Astrocyte (in vitro differentiated cells and primary cell): ENCODE data around the gene GGTLC1. TPM values are rescaled to one million over a fixed set of nuclear protein-coding genes. Genes with fewer than 3 reads are reported as not detected.
"Not testable (repeated sequence)": the region's sequence is repeated elsewhere in the genome, so short reads cannot be mapped to it uniquely, and the experiment has no call there.

Experiments
- DNase-seq: peaks from one replicate; pipeline ENCODE4 v3.0.0-alpha.2; 2010; ENCODE audit warnings: low read depth
- FAIRE-seq: peaks from 2 replicates; lab custom pipeline; 2011; peaks lifted over from hg19 to GRCh38; lab: Jason Lieb, UNC
- H2AFZ ChIP-seq: 2 replicates; pipeline ENCODE4 v1.6.0; 2012; ENCODE audit warnings: low read depth, low read length, inconsistent platforms
- H3K27ac ChIP-seq: 2 replicates; pipeline ENCODE4 v1.5.1; 2011; ENCODE audit warnings: low read depth, low read length, inconsistent platforms
- H3K27me3 ChIP-seq: 2 replicates; pipeline ENCODE4 v1.6.0; 2011; ENCODE audit warnings: low read length, inconsistent platforms; ENCODE audit not compliant: insufficient read depth
- H3K36me3 ChIP-seq: 2 replicates; pipeline ENCODE4 v1.5.1; 2011; ENCODE audit warnings: low read length, inconsistent platforms; ENCODE audit not compliant: insufficient read depth
- H3K4me1 ChIP-seq: 2 replicates; pipeline ENCODE4 v1.5.1; 2011; ENCODE audit warnings: low read length, inconsistent platforms; ENCODE audit not compliant: insufficient read depth
- H3K4me2 ChIP-seq: 2 replicates; pipeline ENCODE4 v1.6.0; 2012; ENCODE audit warnings: low read length, inconsistent platforms
- H3K4me3 ChIP-seq: 2 replicates; pipeline ENCODE4 v1.5.1; 2011; ENCODE audit warnings: low read depth, mild to moderate bottlenecking, low read length, inconsistent platforms; ENCODE audit not compliant: insufficient read depth
- H3K79me2 ChIP-seq: 2 replicates; pipeline ENCODE4 v1.6.0; 2012; ENCODE audit warnings: mild to moderate bottlenecking, low read length, inconsistent platforms; ENCODE audit not compliant: insufficient read depth
- H3K9ac ChIP-seq: 2 replicates; pipeline ENCODE4 v1.6.0; 2012; ENCODE audit warnings: mild to moderate bottlenecking, low read length, inconsistent platforms
- H3K9me3 ChIP-seq: 2 replicates; pipeline ENCODE4 v1.5.1; 2012; ENCODE audit warnings: low read depth, mild to moderate bottlenecking, low read length, inconsistent platforms; ENCODE audit not compliant: insufficient read depth
- H4K20me1 ChIP-seq: 2 replicates; pipeline ENCODE4 v1.6.0; 2012; ENCODE audit warnings: low read length, inconsistent platforms; ENCODE audit not compliant: insufficient read depth
- H3K27ac Mint-ChIP-seq: one replicate; pipeline ENCODE4 v1.8.0; 2021; ENCODE audit warnings: mild to moderate bottlenecking, mixed read lengths; ENCODE audit not compliant: unreplicated experiment
- H3K27me3 Mint-ChIP-seq: one replicate; pipeline ENCODE4 v1.8.0; 2021; ENCODE audit warnings: low read depth, mixed read lengths; ENCODE audit not compliant: unreplicated experiment
- H3K36me3 Mint-ChIP-seq: one replicate; pipeline ENCODE4 v1.8.0; 2021; ENCODE audit warnings: low read depth, mixed read lengths; ENCODE audit not compliant: unreplicated experiment
- H3K4me1 Mint-ChIP-seq: one replicate; pipeline ENCODE4 v1.8.0; 2021; ENCODE audit warnings: low read depth, mixed read lengths; ENCODE audit not compliant: unreplicated experiment
- H3K4me3 Mint-ChIP-seq: one replicate; pipeline ENCODE4 v1.8.0; 2021; ENCODE audit warnings: mild to moderate bottlenecking, moderate library complexity, mixed read lengths; ENCODE audit not compliant: unreplicated experiment
- H3K9me3 Mint-ChIP-seq: one replicate; pipeline ENCODE4 v1.8.0; 2021; ENCODE audit warnings: mild to moderate bottlenecking, mixed read lengths; ENCODE audit not compliant: unreplicated experiment
- EZH2 ChIP-seq: IDR thresholded peaks from 2 replicates; pipeline ENCODE4 v1.6.1; 2012; ENCODE audit warnings: mild to moderate bottlenecking, low read length, inconsistent platforms; ENCODE audit not compliant: insufficient read depth
- total RNA-seq: library from RNA; stranded (reverse); gene quantifications from 2 replicates; pipeline ENCODE4 v1.2.1, GENCODE V29; 2021
- TF ChIP-seq, protein P1 (sequence below): IDR thresholded peaks from 2 replicates; pipeline ENCODE4 v1.5.1; 2011; ENCODE audit warnings: low read depth, mild to moderate bottlenecking, inconsistent platforms, low read length, moderate library complexity; ENCODE audit not compliant: insufficient read depth

GGTLC1 gene
- total RNA-seq, 1 donor from 2014 or later = not detected

- H3K9me3 Mint-ChIP-seq, H4K20me1 ChIP-seq, H3K36me3 ChIP-seq, DNase-seq, H3K36me3 Mint-ChIP-seq, H3K27ac ChIP-seq, H3K79me2 ChIP-seq, H3K4me1 Mint-ChIP-seq, H2AFZ ChIP-seq, H3K4me3 ChIP-seq, H3K4me3 Mint-ChIP-seq, H3K4me1 ChIP-seq, H3K9ac ChIP-seq, H3K9me3 ChIP-seq, H3K27me3 ChIP-seq, FAIRE-seq, H3K27ac Mint-ChIP-seq, H3K4me2 ChIP-seq: not testable (repeated sequence)
- peaks cover 16% of the 10 kb centered on the region for H3K27me3 Mint-ChIP-seq
Measured at GRCh38 chr20:23978457-23978856, 10.1 kb downstream of the GGTLC1 start.

DNA sequence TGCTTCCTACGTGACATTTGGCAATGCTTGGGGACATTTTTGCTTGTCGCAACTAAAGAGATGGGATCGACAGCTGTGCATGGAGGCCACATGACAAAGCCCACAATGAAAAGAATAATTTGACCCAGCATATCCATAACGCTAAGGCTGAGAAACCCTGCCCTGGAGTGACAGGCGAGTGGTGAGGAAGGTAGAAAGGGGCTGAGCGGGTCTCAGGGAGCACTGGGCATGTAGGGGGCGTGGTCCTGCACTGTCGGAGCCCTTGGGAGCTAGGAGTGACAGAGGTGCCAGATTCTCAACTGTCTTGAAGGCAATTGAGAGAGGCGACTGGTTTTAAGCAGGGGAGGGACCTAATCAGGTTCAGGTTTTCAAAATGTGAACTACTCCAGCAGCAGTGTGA, 13.6 kb downstream of the GGTLC1 start:
- Mint-ChIP-seq H3K27me3 (peaks cover 28% of the 10 kb centered on the region), H3K27ac (no peak overlapping the region), H3K36me3 (no peaks in the 10 kb centered on the region), H3K4me3 (no peak overlapping the region), H3K9me3 (no peaks in the 10 kb centered on the region), H3K4me1 (no peaks in the 10 kb centered on the region)
- H3K36me3 ChIP-seq = no peaks in the 10 kb centered on the region
- H3K27ac ChIP-seq = no peak overlapping the region
- no peaks in the 10 kb centered on the region for H3K9me3 ChIP-seq
- no peak overlapping the region for H2AFZ ChIP-seq
- H3K4me1 ChIP-seq = no peaks in the 10 kb centered on the region
- H3K27me3 ChIP-seq = no peaks in the 10 kb centered on the region
- H3K4me2 ChIP-seq = no peak overlapping the region
- H4K20me1 ChIP-seq = no peaks in the 10 kb centered on the region
- no peak for TF ChIP-seq EZH2
- TF ChIP-seq, protein P1, sequence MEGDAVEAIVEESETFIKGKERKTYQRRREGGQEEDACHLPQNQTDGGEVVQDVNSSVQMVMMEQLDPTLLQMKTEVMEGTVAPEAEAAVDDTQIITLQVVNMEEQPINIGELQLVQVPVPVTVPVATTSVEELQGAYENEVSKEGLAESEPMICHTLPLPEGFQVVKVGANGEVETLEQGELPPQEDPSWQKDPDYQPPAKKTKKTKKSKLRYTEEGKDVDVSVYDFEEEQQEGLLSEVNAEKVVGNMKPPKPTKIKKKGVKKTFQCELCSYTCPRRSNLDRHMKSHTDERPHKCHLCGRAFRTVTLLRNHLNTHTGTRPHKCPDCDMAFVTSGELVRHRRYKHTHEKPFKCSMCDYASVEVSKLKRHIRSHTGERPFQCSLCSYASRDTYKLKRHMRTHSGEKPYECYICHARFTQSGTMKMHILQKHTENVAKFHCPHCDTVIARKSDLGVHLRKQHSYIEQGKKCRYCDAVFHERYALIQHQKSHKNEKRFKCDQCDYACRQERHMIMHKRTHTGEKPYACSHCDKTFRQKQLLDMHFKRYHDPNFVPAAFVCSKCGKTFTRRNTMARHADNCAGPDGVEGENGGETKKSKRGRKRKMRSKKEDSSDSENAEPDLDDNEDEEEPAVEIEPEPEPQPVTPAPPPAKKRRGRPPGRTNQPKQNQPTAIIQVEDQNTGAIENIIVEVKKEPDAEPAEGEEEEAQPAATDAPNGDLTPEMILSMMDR = no peak
- H3K9ac ChIP-seq = no peak overlapping the region
- no peak overlapping the region for H3K4me3 ChIP-seq
- DNase-seq = no peak
- FAIRE-seq = no peak
- no peaks in the 10 kb centered on the region for H3K79me2 ChIP-seq

DNA sequence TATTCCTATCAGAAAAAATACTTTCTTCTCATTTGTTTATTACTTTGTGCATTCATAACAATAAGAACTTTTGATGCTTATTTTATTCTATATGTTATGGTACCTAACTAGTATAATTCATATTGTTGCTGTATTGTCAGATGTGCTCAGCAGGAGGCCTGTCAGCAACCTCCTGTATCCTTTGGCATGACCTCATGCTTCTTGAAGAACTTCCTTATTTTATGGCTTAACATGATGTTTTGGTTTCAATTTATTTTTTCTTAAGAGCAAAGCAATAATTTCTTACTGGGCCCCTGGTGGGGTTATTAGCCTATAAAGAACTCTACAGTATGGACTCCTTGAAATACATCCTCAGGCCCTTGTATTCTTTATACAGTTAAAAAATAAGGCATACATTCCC, 17.3 kb downstream of the GGTLC1 start:
- Histone ChIP-seq H3K36me3 (no peaks in the 10 kb centered on the region), H3K4me2 (no peak overlapping the region), H3K79me2 (no peaks in the 10 kb centered on the region), H2AFZ (no peak overlapping the region), H3K27me3 (no peaks in the 10 kb centered on the region), H3K4me1 (no peaks in the 10 kb centered on the region), H3K9ac (no peak overlapping the region), H4K20me1 (no peaks in the 10 kb centered on the region), H3K4me3 (no peak overlapping the region), H3K27ac (no peak overlapping the region), H3K9me3 (no peaks in the 10 kb centered on the region)
- no peak overlapping the region for H3K4me3 Mint-ChIP-seq
- H3K27ac Mint-ChIP-seq = no peak overlapping the region
- no peak for DNase-seq
- no peak for FAIRE-seq
- H3K9me3 Mint-ChIP-seq = peaks cover 12% of the 10 kb centered on the region
- peaks cover 4% of the 10 kb centered on the region for H3K4me1 Mint-ChIP-seq
- TF ChIP-seq EZH2 = no peak
- TF ChIP-seq, protein P1 = no peak
- peaks cover 35% of the 10 kb centered on the region for H3K27me3 Mint-ChIP-seq
- H3K36me3 Mint-ChIP-seq = no peaks in the 10 kb centered on the region
